AG04450 (cell line): ENCODE data around the gene CCSER1. TPM values are rescaled to one million over a fixed set of nuclear protein-coding genes. Genes with fewer than 3 reads are reported as not detected.
"Not testable (repeated sequence)": the region's sequence is repeated elsewhere in the genome, so short reads cannot be mapped to it uniquely, and the experiment has no call there.

Experiments
- CTCF ChIA-PET: fragments of 300-600, 350-600 bp; formaldehyde crosslinking; extraction: SDS; loops from one replicate; lab custom pipeline; 2022; ENCODE audit warnings: antibody characterized with exemption, inconsistent platforms; lab: Charles Lee
- POLR2A ChIA-PET: fragments of 350-600 bp; formaldehyde crosslinking; extraction: SDS; loops from one replicate; lab custom pipeline; 2021; ENCODE audit warnings: antibody characterized with exemption, inconsistent platforms; lab: Yijun Ruan, JAX
- DNase-seq: peaks from one replicate; pipeline ENCODE4 v3.0.0-alpha.2; 2011; ENCODE audit warnings: low read depth, low spot score
- H3K27ac ChIP-seq: one replicate; pipeline ENCODE4 v1.5.1; 2012; ENCODE audit warnings: low read depth, low read length, control low read depth
- H3K27me3 ChIP-seq: one replicate; pipeline ENCODE4 v1.6.0; 2012; ENCODE audit warnings: low read length; ENCODE audit not compliant: control insufficient read depth, insufficient read depth
- H3K4me3 ChIP-seq: 2 replicates; pipeline ENCODE4 v1.5.1; 2011; ENCODE audit warnings: mild to moderate bottlenecking, low read depth, low read length, control low read depth
- H3K9me3 ChIP-seq: 2 replicates; pipeline ENCODE4 v1.5.1; 2012; ENCODE audit warnings: low read length; ENCODE audit not compliant: control insufficient read depth, insufficient read depth
- polyA plus RNA-seq: library from polyadenylated mRNA; depleted of rRNA; stranded (reverse); fragments of >200 nt; gene quantifications from 2 replicates; pipeline ENCODE4 v1.2.3, GENCODE V29; 2011
- TF ChIP-seq, protein P1 (sequence below): IDR thresholded peaks from 2 replicates; pipeline ENCODE4 v1.5.1; 2011; ENCODE audit warnings: low read depth, low read length, control low read depth, inconsistent platforms

CCSER1 gene
- polyA plus RNA-seq, 1 experiment = not detected

DNA sequence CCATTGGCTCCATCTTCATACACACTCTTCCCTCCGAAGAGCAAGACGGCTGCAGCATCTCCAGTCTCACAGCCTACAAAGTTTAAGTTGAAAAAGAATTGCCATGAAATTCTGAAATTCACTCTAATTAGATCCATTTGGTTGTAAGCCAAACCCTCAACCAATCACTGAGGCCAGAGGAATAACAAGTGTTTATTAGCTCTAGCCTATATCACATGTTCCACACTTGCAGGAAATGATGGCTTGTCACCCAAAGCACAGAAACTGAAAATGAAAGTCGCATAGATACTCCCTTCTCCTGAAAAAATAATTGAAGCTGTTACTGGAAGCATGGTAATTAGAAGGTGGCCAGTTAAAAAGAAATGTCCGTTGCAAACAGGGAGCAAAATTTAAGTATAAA, 1071.8 kb downstream of the CCSER1 start:
- H3K9me3 ChIP-seq = peaks cover 5% of the 10 kb centered on the region
- no peak overlapping the region for H3K27ac ChIP-seq
- TF ChIP-seq, protein P1, sequence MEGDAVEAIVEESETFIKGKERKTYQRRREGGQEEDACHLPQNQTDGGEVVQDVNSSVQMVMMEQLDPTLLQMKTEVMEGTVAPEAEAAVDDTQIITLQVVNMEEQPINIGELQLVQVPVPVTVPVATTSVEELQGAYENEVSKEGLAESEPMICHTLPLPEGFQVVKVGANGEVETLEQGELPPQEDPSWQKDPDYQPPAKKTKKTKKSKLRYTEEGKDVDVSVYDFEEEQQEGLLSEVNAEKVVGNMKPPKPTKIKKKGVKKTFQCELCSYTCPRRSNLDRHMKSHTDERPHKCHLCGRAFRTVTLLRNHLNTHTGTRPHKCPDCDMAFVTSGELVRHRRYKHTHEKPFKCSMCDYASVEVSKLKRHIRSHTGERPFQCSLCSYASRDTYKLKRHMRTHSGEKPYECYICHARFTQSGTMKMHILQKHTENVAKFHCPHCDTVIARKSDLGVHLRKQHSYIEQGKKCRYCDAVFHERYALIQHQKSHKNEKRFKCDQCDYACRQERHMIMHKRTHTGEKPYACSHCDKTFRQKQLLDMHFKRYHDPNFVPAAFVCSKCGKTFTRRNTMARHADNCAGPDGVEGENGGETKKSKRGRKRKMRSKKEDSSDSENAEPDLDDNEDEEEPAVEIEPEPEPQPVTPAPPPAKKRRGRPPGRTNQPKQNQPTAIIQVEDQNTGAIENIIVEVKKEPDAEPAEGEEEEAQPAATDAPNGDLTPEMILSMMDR = no peak
- no peak overlapping the region for H3K4me3 ChIP-seq
- DNase-seq = no peak
- ChIA-PET CTCF (no interaction called here), POLR2A (no interaction called here)
- no peaks in the 10 kb centered on the region for H3K27me3 ChIP-seq

GRCh38 chr4:91207535-91207934, 1080.3 kb downstream of the CCSER1 start:
- H3K9me3 ChIP-seq = no peaks in the 10 kb centered on the region
- H3K27me3 ChIP-seq = no peaks in the 10 kb centered on the region
- ChIA-PET POLR2A (no interaction called here), CTCF (no interaction called here)
- no peak for DNase-seq
- TF ChIP-seq, protein P1 = no peak
- H3K27ac ChIP-seq = no peak overlapping the region
- H3K4me3 ChIP-seq = no peak overlapping the region

DNA sequence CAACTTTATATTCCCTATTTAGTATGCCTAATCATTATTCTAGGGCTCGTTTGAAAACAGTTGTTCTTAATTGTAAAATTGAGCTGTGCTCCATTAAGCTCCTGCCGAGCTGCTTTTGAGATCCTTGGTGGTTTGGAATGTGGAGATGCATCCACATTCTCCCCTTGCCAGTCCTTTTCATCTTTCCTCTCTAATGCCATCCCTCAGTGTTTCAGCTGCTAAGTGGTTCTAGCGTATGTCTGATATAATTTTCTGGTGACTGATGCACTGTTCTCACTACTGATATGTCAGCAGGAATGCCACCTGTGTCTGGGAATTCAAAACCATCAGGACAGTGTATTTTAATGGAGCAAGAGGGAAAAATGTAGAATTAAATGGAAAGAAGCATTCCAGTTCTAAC, 1085.0 kb downstream of the CCSER1 start:
- POLR2A ChIA-PET = no interaction called here
- Histone ChIP-seq H3K4me3 (no peak overlapping the region), H3K27ac (no peak overlapping the region), H3K27me3 (no peaks in the 10 kb centered on the region), H3K9me3 (peaks cover 2% of the 10 kb centered on the region; the same call in 1 of the 2 replicates)
- DNase-seq = no peak
- TF ChIP-seq, protein P1 = no peak
- CTCF ChIA-PET = no interaction called here

- CTCF ChIA-PET, DNase-seq, H3K27ac ChIP-seq, H3K4me3 ChIP-seq, H3K27me3 ChIP-seq, POLR2A ChIA-PET: not testable (repeated sequence)
- H3K9me3 ChIP-seq = peaks cover 12% of the 10 kb centered on the region
These were observed 1090.7 kb downstream of the CCSER1 start for GRCh38 chr4:91217831-91218403.

GRCh38 chr4:91220315-91220714, 1093.1 kb downstream of the CCSER1 start:
- H3K4me3 ChIP-seq = no peak overlapping the region
- POLR2A ChIA-PET = no interaction called here
- no peaks in the 10 kb centered on the region for H3K27me3 ChIP-seq
- CTCF ChIA-PET = no interaction called here
- DNase-seq = no peak
- H3K27ac ChIP-seq = no peak overlapping the region
- H3K9me3 ChIP-seq = peaks cover 12% of the 10 kb centered on the region
- TF ChIP-seq, protein P1 = no peak
